Mucosa of stomach (tissue), 1 donor: ENCODE measurements around the gene NPAS2.

Source experiments
- H3K27me3 ChIP-seq: one replicate; pipeline ENCODE4 v1.7.0; 2013; ENCODE audit warnings: mild to moderate bottlenecking, low read length; ENCODE audit not compliant: control insufficient read depth, insufficient read depth
- H3K36me3 ChIP-seq: one replicate; pipeline ENCODE4 v1.7.0; 2013; ENCODE audit warnings: low read length; ENCODE audit not compliant: control insufficient read depth, insufficient read depth
- H3K4me1 ChIP-seq: one replicate; pipeline ENCODE4 v1.7.0; 2013; ENCODE audit warnings: mild to moderate bottlenecking, low read length; ENCODE audit not compliant: control insufficient read depth, insufficient read depth
- H3K4me3 ChIP-seq: one replicate; pipeline ENCODE4 v1.7.0; 2013; ENCODE audit warnings: low read length
- H3K9ac ChIP-seq: one replicate; pipeline ENCODE4 v1.7.0; 2013; ENCODE audit warnings: mild to moderate bottlenecking, low read length, moderate library complexity
- H3K9me3 ChIP-seq: one replicate; pipeline ENCODE4 v1.7.0; 2013; ENCODE audit warnings: mild to moderate bottlenecking, low read length, moderate library complexity; ENCODE audit not compliant: control insufficient read depth
- donor health status: Pancreatic carcinoma.

The NPAS2 gene

DNA sequence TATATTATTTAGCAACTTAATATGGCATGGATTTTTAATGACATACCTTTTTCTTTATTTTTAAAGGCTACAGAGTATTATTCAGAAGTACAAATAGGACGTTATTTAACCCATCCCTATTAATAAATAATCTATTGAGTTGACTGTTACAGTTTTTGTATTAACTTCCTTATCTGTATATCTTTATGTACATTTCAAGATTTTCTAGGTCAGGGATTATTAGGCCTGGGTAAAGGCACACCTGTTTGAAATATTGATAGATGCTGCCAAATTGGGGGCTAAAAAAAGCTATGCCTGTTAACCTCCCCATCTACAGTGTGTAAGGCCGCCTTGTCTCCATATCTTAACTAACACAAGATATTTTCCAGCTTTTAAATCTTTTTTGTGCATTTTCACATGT, 6.6 kb downstream of the NPAS2 start:
- no peak overlapping the region for H3K9ac ChIP-seq
- H3K4me3 ChIP-seq, result no peak overlapping the region
- H3K36me3 ChIP-seq, result no peaks in the 10 kb centered on the region
- no peaks in the 10 kb centered on the region for H3K9me3 ChIP-seq
- H3K27me3 ChIP-seq, result no peaks in the 10 kb centered on the region
- H3K4me1 ChIP-seq, result peaks cover 30% of the 10 kb centered on the region

GRCh38 chr2:100831158-100831750, 11.3 kb downstream of the NPAS2 start:
- H3K4me3 ChIP-seq, result no peak overlapping the region
- no peak overlapping the region for H3K9ac ChIP-seq
- peaks cover 25% of the 10 kb centered on the region for H3K4me1 ChIP-seq
- no peaks in the 10 kb centered on the region for H3K9me3 ChIP-seq
- H3K27me3 ChIP-seq, result no peaks in the 10 kb centered on the region
- no peaks in the 10 kb centered on the region for H3K36me3 ChIP-seq

DNA sequence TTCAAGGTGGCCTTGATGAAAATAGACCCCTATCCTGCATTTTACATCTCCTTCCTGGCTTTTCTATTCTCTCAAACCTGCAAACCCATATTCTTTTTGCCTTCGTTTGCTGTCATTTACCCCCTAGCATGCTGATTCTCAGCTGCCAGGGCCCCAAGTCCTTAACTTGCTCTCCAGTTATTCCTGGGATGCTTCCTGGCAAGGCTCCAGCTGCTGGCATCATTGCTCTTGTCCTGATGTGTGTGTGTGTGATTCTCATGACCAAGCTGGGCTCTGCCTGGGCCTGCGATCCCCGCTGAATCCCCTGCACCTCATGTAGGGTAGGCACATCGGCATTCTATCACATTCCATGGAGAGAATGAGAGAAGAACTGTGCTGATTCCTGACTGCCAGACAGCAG, 11.9 kb downstream of the NPAS2 start:
- Histone ChIP-seq H3K9ac (no peak overlapping the region), H3K9me3 (no peaks in the 10 kb centered on the region), H3K27me3 (no peaks in the 10 kb centered on the region), H3K36me3 (no peaks in the 10 kb centered on the region), H3K4me1 (peaks cover 25% of the 10 kb centered on the region), H3K4me3 (no peak overlapping the region)

GRCh38 chr2:100832885-100833284, 12.9 kb downstream of the NPAS2 start:
- H3K4me3 ChIP-seq, result no peak overlapping the region
- H3K36me3 ChIP-seq, result no peaks in the 10 kb centered on the region
- H3K27me3 ChIP-seq, result no peaks in the 10 kb centered on the region
- H3K9me3 ChIP-seq, result no peaks in the 10 kb centered on the region
- peaks cover 25% of the 10 kb centered on the region for H3K4me1 ChIP-seq
- no peak overlapping the region for H3K9ac ChIP-seq

GRCh38 chr2:100833331-100833730, 13.4 kb downstream of the NPAS2 start:
- no peak overlapping the region for H3K9ac ChIP-seq
- no peaks in the 10 kb centered on the region for H3K27me3 ChIP-seq
- no peaks in the 10 kb centered on the region for H3K9me3 ChIP-seq
- peaks cover 25% of the 10 kb centered on the region for H3K4me1 ChIP-seq
- H3K36me3 ChIP-seq, result no peaks in the 10 kb centered on the region
- no peak overlapping the region for H3K4me3 ChIP-seq

DNA sequence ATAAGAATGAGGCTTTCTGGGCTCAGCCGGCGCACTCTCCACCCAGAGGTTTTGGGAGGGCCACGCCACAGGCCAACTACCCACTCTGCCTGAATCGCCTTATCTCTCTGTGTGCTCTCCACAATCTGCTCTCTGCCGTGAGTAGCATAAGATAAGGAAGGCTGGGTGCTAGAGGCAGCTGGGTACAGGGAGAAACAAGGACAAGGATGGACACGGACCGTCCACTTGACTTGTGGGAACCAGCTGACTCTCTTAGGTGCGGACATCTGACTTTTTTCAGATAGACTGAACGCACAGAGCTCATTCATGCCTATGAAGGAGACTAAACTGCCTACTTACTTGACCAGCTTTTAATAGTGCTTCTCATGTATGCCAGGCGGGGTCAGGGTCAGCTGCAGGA, 14.3 kb downstream of the NPAS2 start:
- no peak overlapping the region for H3K9ac ChIP-seq
- H3K4me1 ChIP-seq, result peaks cover 25% of the 10 kb centered on the region
- H3K9me3 ChIP-seq, result no peaks in the 10 kb centered on the region
- H3K4me3 ChIP-seq, result no peak overlapping the region
- no peaks in the 10 kb centered on the region for H3K36me3 ChIP-seq
- H3K27me3 ChIP-seq, result no peaks in the 10 kb centered on the region

- Histone ChIP-seq H3K27me3 (no peaks in the 10 kb centered on the region), H3K9ac (no peak overlapping the region), H3K9me3 (no peaks in the 10 kb centered on the region), H3K36me3 (no peaks in the 10 kb centered on the region), H3K4me1 (peaks cover 25% of the 10 kb centered on the region), H3K4me3 (no peak overlapping the region)
Observed at GRCh38 chr2:100835006-100835659, 15.2 kb downstream of the NPAS2 start.

GRCh38 chr2:100840519-100840918, 20.6 kb downstream of the NPAS2 start:
- no peaks in the 10 kb centered on the region for H3K36me3 ChIP-seq
- no peaks in the 10 kb centered on the region for H3K27me3 ChIP-seq
- H3K4me1 ChIP-seq, result peaks cover 12% of the 10 kb centered on the region
- no peak overlapping the region for H3K4me3 ChIP-seq
- H3K9me3 ChIP-seq, result no peaks in the 10 kb centered on the region
- H3K9ac ChIP-seq, result no peak overlapping the region

GRCh38 chr2:100842241-100842922, 22.4 kb downstream of the NPAS2 start:
- H3K9me3 ChIP-seq, result no peaks in the 10 kb centered on the region
- no peaks in the 10 kb centered on the region for H3K27me3 ChIP-seq
- H3K4me1 ChIP-seq, result peaks cover 12% of the 10 kb centered on the region
- H3K36me3 ChIP-seq, result no peaks in the 10 kb centered on the region
- H3K9ac ChIP-seq, result no peak overlapping the region
- H3K4me3 ChIP-seq, result no peak overlapping the region

- H3K27me3 ChIP-seq, result no peaks in the 10 kb centered on the region
- peaks cover 12% of the 10 kb centered on the region for H3K4me1 ChIP-seq
- H3K36me3 ChIP-seq, result no peaks in the 10 kb centered on the region
- no peaks in the 10 kb centered on the region for H3K9me3 ChIP-seq
- no peak overlapping the region for H3K9ac ChIP-seq
- no peak overlapping the region for H3K4me3 ChIP-seq
Observed at GRCh38 chr2:100844514-100844913, 24.6 kb downstream of the NPAS2 start.

- Histone ChIP-seq H3K9ac (no peak overlapping the region), H3K27me3 (no peaks in the 10 kb centered on the region), H3K4me3 (no peak overlapping the region), H3K9me3 (no peaks in the 10 kb centered on the region), H3K36me3 (no peaks in the 10 kb centered on the region), H3K4me1 (peaks cover 12% of the 10 kb centered on the region)
Observed at GRCh38 chr2:100845141-100845991, 25.4 kb downstream of the NPAS2 start.

- H3K27me3 ChIP-seq, result no peaks in the 10 kb centered on the region
- H3K36me3 ChIP-seq, result no peaks in the 10 kb centered on the region
- no peak overlapping the region for H3K4me3 ChIP-seq
- no peak overlapping the region for H3K9ac ChIP-seq
- peaks cover 12% of the 10 kb centered on the region for H3K4me1 ChIP-seq
- no peaks in the 10 kb centered on the region for H3K9me3 ChIP-seq
Observed at GRCh38 chr2:100846716-100847115, 26.8 kb downstream of the NPAS2 start.
